Lower leg skin (tissue), 3 donors: ENCODE measurements around the gene AGL.

Experiments used
- POLR2A ChIP-seq, 2 donors: fragments of 450-650 bp; IDR thresholded peaks; one replicate each; pipeline ENCODE4 v1.6.1; 2016 to 2017; ENCODE audit warnings: antibody characterized with exemption in 2 of 2, mild to moderate bottlenecking in 1 of 2, moderate library complexity in 1 of 2
- TF ChIP-seq, protein P1 (sequence below), 3 donors: fragments of 450-650 bp; IDR thresholded peaks; one replicate each; pipeline ENCODE4 v1.5.1; 2016; ENCODE audit warnings: antibody characterized with exemption in 3 of 3, mild to moderate bottlenecking in 3 of 3, moderate library complexity in 2 of 3

DNA sequence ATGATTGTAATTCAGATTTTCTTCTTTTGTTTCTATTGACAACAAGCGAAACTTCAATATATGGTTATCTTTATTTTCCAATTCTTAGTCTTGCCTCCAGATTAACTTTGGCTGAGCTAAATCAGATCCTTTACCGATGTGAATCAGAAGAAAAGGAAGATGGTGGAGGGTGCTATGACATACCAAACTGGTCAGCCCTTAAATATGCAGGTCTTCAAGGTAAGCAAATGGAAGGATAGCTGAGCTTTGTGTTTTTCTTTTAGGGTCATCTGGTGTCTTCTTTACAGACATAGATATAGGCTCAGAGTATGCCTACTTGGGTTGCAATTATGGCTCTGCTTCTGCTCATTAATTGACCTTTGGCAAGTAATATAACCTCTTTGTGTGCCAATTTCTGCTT lies 37.7 kb downstream of the AGL start:
- no peak for TF ChIP-seq POLR2A (IDR thresholded peaks at IDR 0.05)
- TF ChIP-seq, protein P1, sequence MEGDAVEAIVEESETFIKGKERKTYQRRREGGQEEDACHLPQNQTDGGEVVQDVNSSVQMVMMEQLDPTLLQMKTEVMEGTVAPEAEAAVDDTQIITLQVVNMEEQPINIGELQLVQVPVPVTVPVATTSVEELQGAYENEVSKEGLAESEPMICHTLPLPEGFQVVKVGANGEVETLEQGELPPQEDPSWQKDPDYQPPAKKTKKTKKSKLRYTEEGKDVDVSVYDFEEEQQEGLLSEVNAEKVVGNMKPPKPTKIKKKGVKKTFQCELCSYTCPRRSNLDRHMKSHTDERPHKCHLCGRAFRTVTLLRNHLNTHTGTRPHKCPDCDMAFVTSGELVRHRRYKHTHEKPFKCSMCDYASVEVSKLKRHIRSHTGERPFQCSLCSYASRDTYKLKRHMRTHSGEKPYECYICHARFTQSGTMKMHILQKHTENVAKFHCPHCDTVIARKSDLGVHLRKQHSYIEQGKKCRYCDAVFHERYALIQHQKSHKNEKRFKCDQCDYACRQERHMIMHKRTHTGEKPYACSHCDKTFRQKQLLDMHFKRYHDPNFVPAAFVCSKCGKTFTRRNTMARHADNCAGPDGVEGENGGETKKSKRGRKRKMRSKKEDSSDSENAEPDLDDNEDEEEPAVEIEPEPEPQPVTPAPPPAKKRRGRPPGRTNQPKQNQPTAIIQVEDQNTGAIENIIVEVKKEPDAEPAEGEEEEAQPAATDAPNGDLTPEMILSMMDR (IDR thresholded peaks at IDR 0.05) = no peak
